ENCODE data around the gene MYRF. TPM values are rescaled to one million over a fixed set of nuclear protein-coding genes. Genes with fewer than 3 reads are reported as not detected.

Gene MYRF
- polyA plus RNA-seq, 1 donor from 2014 or later = not detected

DNA sequence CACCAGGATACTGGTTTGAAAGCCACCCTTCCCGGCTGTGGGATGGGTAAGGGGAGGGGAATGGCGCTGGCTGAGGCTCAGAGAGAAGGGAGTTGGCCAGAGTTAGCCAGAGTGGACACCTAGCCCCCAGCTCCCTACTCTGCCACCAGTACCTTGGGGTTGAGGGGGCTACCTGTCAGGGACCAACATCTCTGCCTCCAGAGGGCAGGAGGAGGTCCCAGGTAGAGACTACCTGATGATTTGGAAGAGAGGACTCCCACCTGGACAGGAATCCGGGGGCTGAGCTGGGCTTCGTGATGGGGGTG lies 3.7 kb downstream of the MYRF start:
- peak overlapping the region in 1 of 4 donors; percentile 81 for H3K4me3 Mint-ChIP-seq
- no peak overlapping the region for H3K27ac Mint-ChIP-seq
- peaks cover 12% of the 10 kb centered on the region for H3K27me3 Mint-ChIP-seq
- no peaks in the 10 kb centered on the region for H3K9me3 Mint-ChIP-seq
- peaks cover 4 to 7% (median 7%) of the 10 kb centered on the region in 3 donors for H3K4me1 Mint-ChIP-seq
- H3K36me3 Mint-ChIP-seq = peaks cover 1% of the 10 kb centered on the region

DNA sequence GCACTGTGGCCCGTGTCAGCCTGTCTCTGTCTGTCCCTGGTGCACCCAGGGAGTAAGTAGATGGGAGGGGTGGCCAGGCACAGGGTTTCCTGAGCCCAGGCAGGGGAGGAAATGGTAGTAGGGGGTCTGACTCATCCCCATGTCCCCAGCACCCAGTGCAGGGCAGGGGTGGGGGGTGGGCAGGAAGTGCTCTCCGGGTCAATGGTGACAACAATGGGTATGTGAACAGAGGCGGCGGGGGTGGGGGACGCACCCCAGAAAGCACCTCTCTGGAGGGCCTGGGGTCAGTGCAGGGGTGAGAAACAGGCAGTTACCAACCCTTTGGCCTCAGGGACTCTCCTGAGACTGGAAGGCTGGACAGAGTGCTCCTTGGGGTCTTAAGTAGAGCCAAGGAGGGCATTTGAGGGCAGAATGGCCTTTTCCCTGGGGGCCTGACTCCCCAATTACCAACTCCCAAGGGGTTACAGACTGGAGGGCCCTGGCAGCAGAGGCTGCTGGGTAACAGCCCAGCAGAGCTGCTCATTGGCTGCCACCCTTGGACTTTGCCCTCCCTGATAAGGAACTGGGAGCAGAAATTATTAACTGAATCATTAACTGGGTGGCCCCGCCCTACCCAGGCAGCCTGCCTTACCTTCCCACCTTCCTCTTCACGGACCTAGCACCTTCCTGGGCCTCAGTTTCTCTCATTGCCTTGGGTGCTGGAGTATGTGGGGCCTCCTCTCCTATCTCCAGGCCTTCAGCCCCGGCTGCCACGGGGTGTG lies 4.2 kb downstream of the MYRF start:
- peak overlapping the region in 1 of 3 donors; percentile 31 for H3K27ac Mint-ChIP-seq
- no peaks in the 10 kb centered on the region for H3K9me3 Mint-ChIP-seq
- H3K36me3 Mint-ChIP-seq = peaks cover 1% of the 10 kb centered on the region
- peaks cover 4 to 7% (median 4%) of the 10 kb centered on the region in 3 donors for H3K4me1 Mint-ChIP-seq
- H3K4me3 Mint-ChIP-seq = peak overlapping the region in 2 of 4 donors; percentile 57 to 81
- H3K27me3 Mint-ChIP-seq = peaks cover 10% of the 10 kb centered on the region

DNA sequence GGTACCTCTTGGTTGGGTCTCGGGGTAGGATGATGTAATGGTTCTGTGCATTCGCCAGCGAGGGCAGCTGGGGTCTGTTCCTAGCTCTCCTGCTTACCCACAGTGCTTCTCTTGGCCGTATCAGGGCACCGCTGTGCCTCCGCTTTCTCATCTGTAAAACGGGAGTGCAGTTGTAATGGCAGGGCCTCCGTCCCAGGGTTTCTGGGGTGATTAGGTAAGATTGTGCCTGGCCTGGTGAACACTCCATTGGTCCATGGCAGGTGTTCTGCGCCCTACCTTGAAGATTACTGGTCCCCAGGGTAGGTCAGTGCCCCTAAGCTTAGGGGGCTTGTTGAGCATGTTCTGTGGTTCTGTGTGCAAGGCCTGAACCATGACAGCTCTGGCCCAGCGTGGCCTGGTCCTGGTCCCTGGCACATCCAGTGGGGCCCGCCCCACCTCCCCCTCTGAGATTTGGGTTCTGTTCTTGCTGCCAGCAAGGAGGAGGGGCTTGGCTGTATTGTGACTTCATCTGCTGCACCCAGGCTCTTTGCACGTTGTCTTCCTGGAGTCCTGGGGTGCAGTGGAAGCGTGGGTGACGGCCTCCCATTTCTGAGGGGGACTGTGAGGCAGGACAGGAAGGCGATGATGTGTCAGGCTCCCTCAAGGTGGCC lies 4.9 kb downstream of the MYRF start:
- Mint-ChIP-seq H3K9me3 (no peaks in the 10 kb centered on the region), H3K4me3 (peak overlapping the region in 1 of 4 donors; percentile 57)

DNA sequence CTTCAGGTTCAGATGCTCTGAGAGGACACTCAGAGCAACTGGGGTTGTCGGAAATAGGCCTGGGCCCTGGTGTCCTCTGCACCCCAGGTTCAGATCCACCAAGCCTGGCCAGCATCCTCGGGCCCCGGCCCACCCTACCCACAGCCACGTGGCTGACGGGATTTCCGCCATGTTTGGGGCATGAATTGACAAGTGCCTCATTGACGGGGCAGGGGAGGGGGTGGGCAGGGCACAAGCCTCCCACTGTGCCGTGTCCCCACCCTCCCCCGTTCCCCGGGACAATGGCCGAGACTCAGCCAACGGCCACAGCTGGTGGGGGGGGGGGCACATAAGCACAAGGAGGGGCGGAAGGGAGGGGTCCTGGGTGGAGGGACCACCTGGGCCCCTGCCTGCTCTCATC lies 8.5 kb downstream of the MYRF start:
- Mint-ChIP-seq H3K9me3 (no peaks in the 10 kb centered on the region), H3K27me3 (peaks cover 6% of the 10 kb centered on the region), H3K36me3 (no peaks in the 10 kb centered on the region), H3K27ac (no peak overlapping the region), H3K4me3 (no peak overlapping the region), H3K4me1 (peaks cover 2 to 4% (median 3%) of the 10 kb centered on the region in 3 donors)

More for the DNA sequence above, 4.9 kb downstream of the MYRF start:
- Mint-ChIP-seq H3K36me3 (peaks cover 1% of the 10 kb centered on the region), H3K27ac (peak overlapping the region in 1 of 3 donors; percentile 17), H3K27me3 (peaks cover 14% of the 10 kb centered on the region), H3K4me1 (peaks cover 3 to 5% (median 4%) of the 10 kb centered on the region in 3 donors)

DNA sequence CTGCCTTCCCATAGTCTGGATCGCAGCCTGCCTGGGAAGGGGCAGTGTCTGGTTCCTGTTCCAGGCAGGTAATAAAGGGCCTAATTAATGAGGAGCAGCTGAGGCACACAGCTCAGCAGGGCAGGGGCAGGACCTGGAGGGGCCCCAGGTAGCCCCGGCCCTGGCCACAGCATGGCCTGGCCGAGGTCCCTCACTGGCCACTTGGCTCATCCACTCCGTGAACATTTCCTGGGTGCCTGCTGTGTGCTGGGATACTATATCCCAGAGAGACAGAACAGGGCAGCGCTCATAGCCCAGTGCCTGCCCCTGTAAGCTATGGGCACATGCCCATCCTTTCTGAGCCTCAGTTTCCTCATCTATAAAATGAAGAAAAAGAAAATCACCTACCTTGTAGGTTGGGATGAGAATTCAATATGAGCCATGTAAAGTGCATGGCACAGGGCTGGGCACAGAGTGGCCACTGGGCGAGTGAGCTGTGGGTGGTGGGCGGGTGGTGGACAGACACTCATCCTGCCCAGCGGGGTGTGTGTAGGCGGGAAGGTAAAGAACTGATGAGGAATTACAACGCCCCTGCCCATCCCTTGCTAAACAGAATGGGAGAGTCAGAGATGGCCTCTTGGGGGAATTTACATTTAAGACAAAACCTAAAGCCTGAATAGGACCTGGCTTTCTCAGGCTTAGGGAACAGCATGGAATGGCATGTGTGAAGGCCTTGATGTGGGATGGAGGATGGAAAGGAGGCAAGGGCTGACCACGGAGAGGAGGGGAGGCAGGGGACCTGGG lies 9.2 kb downstream of the MYRF start:
- no peak overlapping the region for H3K27ac Mint-ChIP-seq
- no peak overlapping the region for H3K4me3 Mint-ChIP-seq
- H3K9me3 Mint-ChIP-seq = no peaks in the 10 kb centered on the region
- peaks cover 0 to 4% (median 3%) of the 10 kb centered on the region in 3 donors for H3K4me1 Mint-ChIP-seq
- H3K27me3 Mint-ChIP-seq = peaks cover 6% of the 10 kb centered on the region
- H3K36me3 Mint-ChIP-seq = no peaks in the 10 kb centered on the region

DNA sequence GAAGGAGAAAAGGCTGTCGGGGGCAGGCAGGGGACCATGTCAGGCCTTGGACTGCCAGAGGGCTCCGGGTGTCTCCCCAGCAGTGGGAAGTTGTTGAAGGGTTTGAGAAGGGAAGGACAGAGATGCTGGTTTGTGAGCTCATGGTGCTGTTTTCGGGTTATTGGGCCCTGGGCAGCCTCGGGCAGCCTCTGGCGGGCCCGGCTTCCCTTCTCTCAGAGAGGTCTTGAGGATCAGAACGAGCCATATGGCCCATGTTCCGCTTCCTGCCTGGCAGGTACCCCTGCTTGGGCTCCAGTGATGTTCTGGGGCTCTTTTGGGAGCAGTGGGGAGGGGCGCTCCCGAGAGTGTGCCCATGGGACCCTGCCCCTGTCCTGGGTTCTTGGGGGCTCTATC lies 9.8 kb downstream of the MYRF start:
- peaks cover 0 to 1% (median 1%) of the 10 kb centered on the region in 3 donors for H3K4me1 Mint-ChIP-seq

DNA sequence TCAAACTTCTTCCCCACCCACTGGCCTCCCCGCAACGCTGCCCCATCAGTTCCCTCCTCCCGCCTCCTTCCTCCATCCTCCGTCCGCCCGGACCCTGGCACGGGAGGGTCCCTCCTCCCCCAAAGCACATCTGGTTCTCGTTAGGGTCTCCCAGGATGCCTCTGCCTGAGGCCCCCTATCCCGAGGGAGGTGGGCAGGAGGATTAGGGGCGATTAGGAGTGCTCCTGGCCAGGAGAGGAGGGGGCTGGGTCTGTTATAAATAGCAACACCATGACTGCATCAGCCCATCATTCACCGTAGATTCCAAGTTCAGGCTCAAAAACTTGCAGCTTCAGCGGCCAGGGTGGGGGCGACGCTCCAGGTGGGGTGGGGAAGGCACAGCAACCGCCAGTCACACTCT lies 10.4 kb downstream of the MYRF start:
- Mint-ChIP-seq H3K4me1 (peaks cover 0 to 1% (median 0%) of the 10 kb centered on the region in 3 donors), H3K27me3 (peaks cover 6% of the 10 kb centered on the region), H3K4me3 (no peak overlapping the region), H3K27ac (no peak overlapping the region), H3K36me3 (no peaks in the 10 kb centered on the region), H3K9me3 (no peaks in the 10 kb centered on the region)

More for the DNA sequence above, 9.8 kb downstream of the MYRF start:
- no peak overlapping the region for H3K4me3 Mint-ChIP-seq
- no peaks in the 10 kb centered on the region for H3K36me3 Mint-ChIP-seq
- no peaks in the 10 kb centered on the region for H3K9me3 Mint-ChIP-seq
- H3K27ac Mint-ChIP-seq = no peak overlapping the region
- H3K27me3 Mint-ChIP-seq = peaks cover 6% of the 10 kb centered on the region

DNA sequence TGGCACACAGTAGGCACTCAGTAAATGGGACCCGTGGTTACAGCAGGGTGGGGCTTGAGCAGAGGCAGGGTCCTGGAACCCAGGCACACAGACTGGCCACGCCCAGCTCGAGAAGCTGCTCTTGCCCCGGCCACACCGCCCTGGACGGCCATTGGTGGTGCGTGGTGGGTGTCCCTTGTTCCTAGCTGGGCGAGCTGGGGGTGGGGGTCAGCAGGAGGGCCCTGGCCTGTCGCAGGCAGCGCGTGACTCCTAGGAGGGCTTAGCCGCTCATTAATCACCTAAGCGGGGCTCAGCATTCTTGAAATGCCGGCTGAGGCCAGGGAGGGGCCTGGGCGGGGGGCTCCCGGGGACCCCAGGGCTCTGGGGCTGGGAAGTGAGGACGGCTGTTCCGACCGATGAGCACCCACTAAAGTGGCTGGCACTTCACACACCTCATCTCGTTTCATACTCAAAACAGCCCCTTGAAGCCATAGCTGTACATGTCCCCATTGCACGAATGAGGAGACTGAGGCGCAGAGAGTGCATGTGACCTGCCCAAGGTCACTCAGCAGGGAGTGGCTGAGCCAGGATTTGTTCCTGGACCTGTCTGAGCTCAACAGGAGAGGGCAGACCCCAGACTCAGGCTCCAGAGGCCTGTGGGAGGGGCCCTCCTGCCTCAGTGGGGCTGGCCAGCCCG lies 11.6 kb downstream of the MYRF start:
- no peaks in the 10 kb centered on the region for H3K9me3 Mint-ChIP-seq
- H3K36me3 Mint-ChIP-seq = no peaks in the 10 kb centered on the region
- no peak overlapping the region for H3K4me3 Mint-ChIP-seq
- peaks cover 6% of the 10 kb centered on the region for H3K27me3 Mint-ChIP-seq
- no peak overlapping the region for H3K27ac Mint-ChIP-seq
- H3K4me1 Mint-ChIP-seq = peaks cover 0 to 1% (median 0%) of the 10 kb centered on the region in 3 donors

DNA sequence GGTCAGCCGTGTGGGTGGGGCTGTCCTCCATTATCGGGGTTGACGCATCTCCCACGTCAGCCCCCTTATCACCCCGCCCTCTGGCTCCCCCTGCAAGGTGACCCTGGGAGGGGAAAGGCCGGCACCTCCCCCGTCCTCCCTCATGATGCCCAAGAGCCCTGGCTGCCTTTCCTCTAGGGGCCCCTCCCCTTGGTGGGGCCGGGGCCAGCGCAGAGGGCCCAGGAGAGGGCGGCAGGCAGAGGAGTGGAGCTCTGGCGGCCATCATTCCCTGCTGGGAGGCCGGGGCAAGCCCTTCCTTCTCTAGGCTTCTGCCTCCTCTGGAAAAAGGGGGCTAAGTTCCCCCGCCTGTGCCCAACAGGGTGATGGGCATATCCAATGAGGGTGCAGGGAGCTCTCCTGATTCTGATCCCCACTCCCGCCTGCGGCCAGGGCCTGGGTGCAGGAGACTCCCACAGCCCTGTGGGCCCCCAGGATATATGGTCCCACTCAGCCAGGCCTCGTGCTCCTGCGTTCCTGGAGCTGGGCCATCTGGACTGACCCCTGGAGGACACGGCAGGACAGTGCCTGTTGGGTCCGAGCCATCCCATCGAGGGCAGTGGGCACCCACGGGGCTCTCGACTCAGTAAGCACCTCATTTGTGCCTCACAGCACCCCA lies 12.3 kb downstream of the MYRF start:
- H3K27me3 Mint-ChIP-seq = peaks cover 6% of the 10 kb centered on the region

DNA sequence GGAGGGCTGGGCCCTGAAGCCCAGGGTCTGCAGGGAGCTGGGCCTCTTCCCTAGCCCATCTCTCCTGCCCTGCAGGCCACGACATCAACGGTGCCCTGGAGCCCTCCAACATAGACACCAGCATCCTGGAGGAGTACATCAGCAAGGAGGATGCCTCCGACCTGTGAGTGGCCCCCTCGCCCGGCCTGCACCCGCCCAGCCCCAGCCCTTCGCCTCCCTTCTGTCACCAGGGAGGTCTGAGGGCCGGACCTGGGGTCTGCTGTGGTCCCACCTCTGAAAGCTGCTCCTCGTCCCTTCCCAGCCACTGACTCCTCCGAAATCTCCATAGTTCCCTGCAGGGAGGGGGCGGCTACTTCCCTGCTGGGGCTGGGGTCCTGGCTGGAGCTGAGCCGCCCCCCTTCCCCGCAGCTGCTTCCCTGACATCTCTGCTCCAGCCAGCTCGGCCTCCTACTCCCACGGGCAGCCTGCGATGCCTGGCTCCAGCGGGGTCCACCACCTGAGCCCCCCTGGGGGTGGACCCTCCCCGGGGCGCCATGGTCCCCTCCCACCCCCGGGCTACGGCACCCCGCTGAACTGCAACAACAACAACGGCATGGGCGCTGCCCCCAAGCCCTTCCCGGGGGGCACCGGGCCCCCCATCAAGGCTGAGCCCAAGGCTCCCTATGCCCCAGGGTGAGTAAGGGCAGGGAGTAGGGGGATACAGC lies 13.3 kb downstream of the MYRF start:
- Mint-ChIP-seq H3K9me3 (no peaks in the 10 kb centered on the region), H3K4me3 (no peak overlapping the region), H3K36me3 (no peaks in the 10 kb centered on the region), H3K4me1 (no peaks in the 10 kb centered on the region), H3K27ac (no peak overlapping the region), H3K27me3 (peaks cover 4% of the 10 kb centered on the region)

More for the DNA sequence above, 12.3 kb downstream of the MYRF start:
- Mint-ChIP-seq H3K27ac (no peak overlapping the region), H3K4me3 (no peak overlapping the region), H3K36me3 (no peaks in the 10 kb centered on the region), H3K4me1 (no peaks in the 10 kb centered on the region), H3K9me3 (no peaks in the 10 kb centered on the region)

DNA sequence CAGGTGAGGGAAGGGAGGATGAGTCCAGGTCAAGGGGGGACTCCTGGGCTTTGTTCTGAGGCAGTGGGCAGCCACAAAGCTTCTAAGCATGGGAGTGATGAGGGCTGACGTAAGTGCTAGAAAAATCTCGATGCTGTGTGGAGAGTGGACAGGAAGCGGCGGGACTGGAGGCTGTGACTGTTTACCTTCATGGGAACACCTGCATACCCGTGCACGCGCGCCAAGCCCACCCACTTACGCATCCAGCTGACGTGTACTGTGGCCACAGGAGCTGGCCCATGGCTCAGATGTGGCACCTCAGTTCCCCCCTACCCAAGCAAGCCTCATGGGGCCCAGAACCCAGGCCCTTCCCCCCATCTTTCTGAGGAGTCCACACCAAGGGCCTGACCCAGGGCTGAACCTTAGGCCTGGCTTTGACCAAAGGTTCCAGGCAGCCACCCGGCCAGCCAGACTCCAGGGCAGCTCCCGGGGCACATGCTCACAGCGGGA lies 14.0 kb downstream of the MYRF start:
- no peaks in the 10 kb centered on the region for H3K9me3 Mint-ChIP-seq
- H3K27ac Mint-ChIP-seq = no peak overlapping the region

DNA sequence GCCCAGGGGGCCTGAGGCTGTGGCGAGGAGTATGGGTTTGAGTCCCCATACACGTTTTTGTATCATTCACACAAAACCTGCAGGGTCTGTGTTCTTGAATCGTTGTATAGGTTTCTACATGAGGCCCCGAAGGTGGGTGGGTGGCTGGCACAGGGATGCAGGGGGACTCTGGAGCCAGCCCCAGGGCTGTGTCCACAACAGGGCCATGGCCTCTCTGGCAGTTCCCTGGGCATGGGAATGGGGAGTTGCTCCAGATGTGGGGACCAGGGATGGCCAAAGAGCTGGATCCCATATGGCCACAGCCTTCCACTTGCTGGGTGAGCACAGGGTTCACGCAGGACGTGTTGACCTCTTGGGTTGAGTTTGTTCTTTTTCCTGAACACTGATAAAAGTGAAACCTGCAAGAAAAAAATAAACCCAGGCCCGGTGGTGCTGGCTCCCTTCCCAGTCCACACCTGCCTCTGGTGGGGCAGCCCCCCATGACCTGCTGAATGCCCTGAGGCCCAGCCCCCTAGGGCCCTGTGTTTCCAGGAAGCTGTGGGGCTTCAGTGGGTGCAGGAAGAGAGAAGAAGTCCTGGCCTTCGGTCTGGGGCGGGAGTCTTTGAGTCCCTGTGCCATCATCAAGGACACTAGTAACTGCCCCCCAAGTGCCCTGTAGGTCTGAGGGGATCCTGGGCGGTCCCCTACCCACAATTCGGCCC lies 16.1 kb downstream of the MYRF start:
- Mint-ChIP-seq H3K36me3 (no peaks in the 10 kb centered on the region), H3K9me3 (no peaks in the 10 kb centered on the region), H3K4me1 (no peaks in the 10 kb centered on the region), H3K4me3 (no peak overlapping the region), H3K27ac (peak overlapping the region in 1 of 3 donors; percentile 11), H3K27me3 (no peaks in the 10 kb centered on the region)

More for the DNA sequence above, 14.0 kb downstream of the MYRF start:
- H3K4me3 Mint-ChIP-seq = no peak overlapping the region
- H3K36me3 Mint-ChIP-seq = no peaks in the 10 kb centered on the region
- peaks cover 4% of the 10 kb centered on the region for H3K27me3 Mint-ChIP-seq
- no peaks in the 10 kb centered on the region for H3K4me1 Mint-ChIP-seq

DNA sequence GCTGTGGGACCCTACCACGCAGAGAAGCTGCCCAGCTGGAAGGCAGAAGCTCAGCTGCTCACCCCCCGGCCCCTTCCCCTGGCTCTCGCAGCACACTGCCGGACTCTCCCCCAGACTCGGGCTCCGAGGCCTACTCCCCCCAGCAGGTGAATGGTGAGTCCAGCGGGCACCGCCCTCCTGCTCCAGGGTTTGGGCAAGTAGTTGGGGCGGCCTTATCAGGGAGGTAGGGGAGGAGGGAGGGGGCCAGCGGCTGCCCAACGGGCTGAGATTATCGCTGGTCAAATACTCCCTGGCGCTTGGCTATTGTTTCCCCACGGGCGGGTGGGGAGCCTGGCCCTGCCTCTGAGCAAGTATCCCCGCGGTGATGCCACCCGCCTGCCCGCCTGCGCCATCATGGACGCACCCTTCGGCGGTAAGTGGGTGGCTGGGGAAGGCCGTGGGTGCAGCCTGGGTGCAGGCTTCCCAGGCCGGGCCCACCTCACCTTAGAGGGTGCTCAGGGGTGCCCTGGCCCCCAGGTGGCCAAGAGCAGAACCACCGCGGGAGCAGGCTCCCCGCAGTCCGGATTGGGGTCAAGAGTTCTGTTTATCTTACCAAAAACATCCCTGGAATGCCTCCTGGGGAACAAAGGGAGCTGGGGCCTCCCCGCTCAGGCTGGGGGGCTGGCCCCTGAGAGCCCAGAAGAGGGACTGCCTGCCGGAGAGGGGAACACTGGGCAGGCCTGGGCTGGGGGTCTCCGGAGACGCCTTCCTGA lies 16.9 kb downstream of the MYRF start:
- Mint-ChIP-seq H3K4me3 (peak overlapping the region in 1 of 4 donors; percentile 63), H3K27ac (no peak overlapping the region), H3K36me3 (no peaks in the 10 kb centered on the region), H3K27me3 (peaks cover 1% of the 10 kb centered on the region), H3K9me3 (no peaks in the 10 kb centered on the region), H3K4me1 (no peaks in the 10 kb centered on the region)

Data from IgD-negative memory B cell (primary cell).